ENCODE measurements around the gene ADI1. TPM values are rescaled to one million over a fixed set of nuclear protein-coding genes. Genes with fewer than 3 reads are reported as not detected.

ADI1 gene
- total and polyA plus RNA-seq, 2 of the 8 experiments (the other 6 are each of a cell fraction or from before 2014, with no cell fraction given) = 12.2 to 40.2 TPM

DNA sequence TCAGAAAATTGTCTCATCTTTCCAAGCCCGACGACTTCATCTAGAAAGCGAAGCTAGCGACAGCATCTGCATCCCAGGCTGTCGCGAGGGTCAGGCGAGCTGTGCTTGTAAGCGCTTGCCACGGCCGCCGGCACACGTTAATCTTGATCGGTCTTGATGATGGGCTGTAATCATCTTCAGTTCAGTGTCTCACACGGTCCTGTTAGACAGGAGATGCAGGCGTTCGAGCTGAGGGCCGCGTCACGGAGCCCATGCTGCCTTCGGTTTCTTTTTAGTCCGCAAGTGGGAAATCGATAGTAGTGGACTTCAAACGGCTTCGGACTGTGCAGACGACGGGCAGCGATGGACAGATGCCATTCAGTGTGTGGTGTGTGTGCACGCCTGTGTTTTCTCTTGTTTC, 43.6 kb downstream of the ADI1 start:
- Histone ChIP-seq H4K8ac (ENCODE audit: extremely low read depth, insufficient read depth, low read length) (no peak overlapping the region; the same call in 1 of the 2 replicates), H3K56ac (replicated peaks; ENCODE audit: insufficient read length, low read depth, low read length) (no peak overlapping the region), H2BK5ac (ENCODE audit: low read depth, low read length) (no peak overlapping the region), H3K27ac (ENCODE audit: low read depth, low read length) (no peak overlapping the region), H3K9ac (replicated peaks in 1 of 4; ENCODE audit: extremely low read depth in 1 of 4, low read depth in 3 of 4, low read length in 3 of 4) (peak overlapping the region in 2 of 4 experiments; percentile 15 to 28; a peak in 2 of 7 replicates), H3K9me3 (ENCODE audit: insufficient read depth in 2 of 2, low read depth in 1 of 2, low read length in 1 of 2) (no peaks in the 10 kb centered on the region), H3K4me2 (ENCODE audit: insufficient read depth in 1 of 2, low read depth in 2 of 2, low read length in 2 of 2) (no peak overlapping the region), H4K20me1 (replicated peaks in 1 of 2; ENCODE audit: control insufficient read depth in 1 of 2, insufficient read depth in 2 of 2, low read length in 2 of 2) (peaks cover 0 to 2% of the 10 kb centered on the region in 2 experiments), H2AFZ (ENCODE audit: low read length) (no peak overlapping the region), H2BK20ac (ENCODE audit: low read length) (no peak overlapping the region), H3K27me3 (replicated peaks in 1 of 4; ENCODE audit: control insufficient read depth in 3 of 4, extremely low read depth in 1 of 4, insufficient read depth in 3 of 4, low read length in 3 of 4) (no peaks in the 10 kb centered on the region), H2AK5ac (ENCODE audit: low read depth, low read length) (no peak overlapping the region), H2BK12ac (ENCODE audit: low read depth, low read length) (no peak overlapping the region), H3K36me3 (ENCODE audit: control insufficient read depth in 2 of 4, insufficient read depth in 4 of 4, low read length in 3 of 4) (peaks cover 0 to 22% (median 0%) of the 10 kb centered on the region in 4 experiments; a peak in 3 of 8 replicates), H3K23me2 (ENCODE audit: low read depth, low read length) (no peaks in the 10 kb centered on the region), H2BK15ac (ENCODE audit: low read length) (no peak overlapping the region), H3K79me1 (ENCODE audit: low read depth, low read length) (no peaks in the 10 kb centered on the region), H3K4me1 (replicated peaks in 1 of 4; ENCODE audit: control insufficient read depth in 3 of 4, insufficient read depth in 4 of 4, low read length in 3 of 4) (peaks cover 0 to 2% (median 0%) of the 10 kb centered on the region in 4 experiments; a peak in 1 of 7 replicates), H4K91ac (replicated peaks; ENCODE audit: insufficient read length, low read length) (no peak overlapping the region), H3K18ac (ENCODE audit: extremely low read depth, low read length) (no peak overlapping the region), H2BK120ac (replicated peaks; ENCODE audit: low read depth, low read length) (no peak overlapping the region), H3K14ac (ENCODE audit: insufficient read length) (no peak overlapping the region), H3K4me3 (ENCODE audit: extremely low read depth in 1 of 4, insufficient read depth in 2 of 4, low read depth in 3 of 4, low read length in 4 of 4) (no peak overlapping the region), H3K4ac (replicated peaks; ENCODE audit: insufficient read length, low read depth, low read length) (no peak overlapping the region), H4K5ac (ENCODE audit: insufficient read length, low read depth, low read length) (no peak overlapping the region), H3K23ac (ENCODE audit: insufficient read length) (no peak overlapping the region), H3K79me2 (ENCODE audit: control insufficient read depth in 1 of 2, insufficient read depth in 2 of 2, low read length in 2 of 2) (no peaks in the 10 kb centered on the region)
- DNase-seq (ENCODE audit: low read depth in 1 of 2, low spot score in 2 of 2) (no peak), FAIRE-seq (no peak)
- ChIA-PET POLR2A (ENCODE audit: partially characterized antibody) (interaction anchor here (0.5 kb wide), 1 partner anchor 51 kb away, joined by 3 read pairs; no protein-coding TSS in a partner anchor), CTCF (ENCODE audit: partially characterized antibody) (interaction anchor here (1.0 to 15.8 kb wide), 4 partner anchors 13 to 174 kb away, joined by 3 to 152 read pairs (median 6); no protein-coding TSS in a partner anchor)
- TF ChIP-seq, protein P1, sequence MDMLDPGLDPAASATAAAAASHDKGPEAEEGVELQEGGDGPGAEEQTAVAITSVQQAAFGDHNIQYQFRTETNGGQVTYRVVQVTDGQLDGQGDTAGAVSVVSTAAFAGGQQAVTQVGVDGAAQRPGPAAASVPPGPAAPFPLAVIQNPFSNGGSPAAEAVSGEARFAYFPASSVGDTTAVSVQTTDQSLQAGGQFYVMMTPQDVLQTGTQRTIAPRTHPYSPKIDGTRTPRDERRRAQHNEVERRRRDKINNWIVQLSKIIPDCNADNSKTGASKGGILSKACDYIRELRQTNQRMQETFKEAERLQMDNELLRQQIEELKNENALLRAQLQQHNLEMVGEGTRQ (IDR thresholded peaks at IDR 0.05; ENCODE audit: low read length) = no peak
- TF ChIP-seq KDM1A (IDR thresholded peaks at IDR 0.05; ENCODE audit: borderline replicate concordance, low read length) (no peak), EGR1 (IDR thresholded peaks at IDR 0.05; ENCODE audit: borderline replicate concordance, low read depth, low read length) (no peak), CHD1 (IDR thresholded peaks at IDR 0.05; ENCODE audit: low read depth, low read length) (no peak), SIN3A (conservative IDR thresholded peaks at IDR 0.05 in 1 of 2, IDR thresholded peaks at IDR 0.05 in 1 of 2; ENCODE audit: low read depth in 1 of 2, low read length in 2 of 2) (no peak)
- TF ChIP-seq, protein P2, sequence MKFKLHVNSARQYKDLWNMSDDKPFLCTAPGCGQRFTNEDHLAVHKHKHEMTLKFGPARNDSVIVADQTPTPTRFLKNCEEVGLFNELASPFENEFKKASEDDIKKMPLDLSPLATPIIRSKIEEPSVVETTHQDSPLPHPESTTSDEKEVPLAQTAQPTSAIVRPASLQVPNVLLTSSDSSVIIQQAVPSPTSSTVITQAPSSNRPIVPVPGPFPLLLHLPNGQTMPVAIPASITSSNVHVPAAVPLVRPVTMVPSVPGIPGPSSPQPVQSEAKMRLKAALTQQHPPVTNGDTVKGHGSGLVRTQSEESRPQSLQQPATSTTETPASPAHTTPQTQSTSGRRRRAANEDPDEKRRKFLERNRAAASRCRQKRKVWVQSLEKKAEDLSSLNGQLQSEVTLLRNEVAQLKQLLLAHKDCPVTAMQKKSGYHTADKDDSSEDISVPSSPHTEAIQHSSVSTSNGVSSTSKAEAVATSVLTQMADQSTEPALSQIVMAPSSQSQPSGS (IDR thresholded peaks at IDR 0.05; ENCODE audit: low read length) = no peak
- 95% methylated on average over 28 of the region's 28 CpGs; no CpG with 5 or more reads in 1 of the 2 experiments for WGBS, 2 experiments (ENCODE audit: extremely low coverage in 1 of 2, insufficient coverage in 1 of 2, insufficient read length in 1 of 2, insufficient replicate concordance in 2 of 2, low coverage in 1 of 2, low lambda C conversion rate in 2 of 2, missing lambda C conversion rate in 1 of 2)

Data from H1 (cell line).